Central memory CD4-positive, alpha-beta T cell (primary cell): ENCODE measurements around the gene URM1.

Source experiments
- DNase-seq: peaks from one replicate; pipeline ENCODE4 v3.0.0; 2022

Gene URM1

GRCh38 chr9:128389395-128390149 lies 18.4 kb downstream of the URM1 start:
- DNase-seq: no peak

GRCh38 chr9:128390150-128390812 lies 19.1 kb downstream of the URM1 start:
- no peak for DNase-seq

- DNase-seq: no peak
Observed at GRCh38 chr9:128390813-128391711, 19.9 kb downstream of the URM1 start.

GRCh38 chr9:128391956-128392301 lies 20.8 kb downstream of the URM1 start:
- no peak for DNase-seq

GRCh38 chr9:128392302-128393144 lies 21.3 kb downstream of the URM1 start:
- DNase-seq: no peak

GRCh38 chr9:128393145-128393775 lies 22.1 kb downstream of the URM1 start:
- no peak for DNase-seq

- DNase-seq: no peak
Observed at GRCh38 chr9:128393970-128394369, 22.8 kb downstream of the URM1 start.

GRCh38 chr9:128394379-128395168 lies 23.4 kb downstream of the URM1 start:
- DNase-seq: no peak

GRCh38 chr9:128396970-128397613 lies 25.9 kb downstream of the URM1 start:
- no peak for DNase-seq

GRCh38 chr9:128397831-128398230 lies 26.7 kb downstream of the URM1 start:
- no peak for DNase-seq

- DNase-seq: no peak
Observed at GRCh38 chr9:128399861-128400260, 28.7 kb downstream of the URM1 start.

- no peak for DNase-seq
Observed at GRCh38 chr9:128404560-128404959, 33.4 kb downstream of the URM1 start.

- no peak for DNase-seq
Observed at GRCh38 chr9:128405077-128405779, 34.1 kb downstream of the URM1 start.

- no peak for DNase-seq
Observed at GRCh38 chr9:128405780-128406171, 34.6 kb downstream of the URM1 start.

GRCh38 chr9:128406848-128407391 lies 35.7 kb downstream of the URM1 start:
- DNase-seq: no peak

GRCh38 chr9:128408963-128409431 lies 37.8 kb downstream of the URM1 start:
- DNase-seq: no peak

GRCh38 chr9:128409450-128409849 lies 38.3 kb downstream of the URM1 start:
- no peak for DNase-seq

- no peak for DNase-seq
Observed at GRCh38 chr9:128409978-128410377, 38.8 kb downstream of the URM1 start.

- no peak for DNase-seq
Observed at GRCh38 chr9:128411364-128412119, 40.4 kb downstream of the URM1 start.
